HepG2 (cell line): Measurements from ENCODE around the gene ARHGAP10. TPM values are rescaled to one million over a fixed set of nuclear protein-coding genes. Genes with fewer than 3 reads are reported as not detected.

Experiments
- ATAC-seq: fragments of 200-7000 bp; cut with Tn5 transposase; 3 replicates; pipeline ENCODE4 v1.9.1; 2020; ENCODE audit warnings: mild to moderate bottlenecking, moderate library complexity
- BruUV-seq: library from RNA; stranded (reverse); fragments of 400-500 nt; replicated peaks from 2 replicates; lab custom pipeline; 2021; lab: Mats Ljungman, UMichigan
- CTCF ChIA-PET: fragments of 300-600 bp; formaldehyde crosslinking; extraction: SDS; loops from one replicate; lab custom pipeline; 2021; ENCODE audit warnings: low total read pairs, inconsistent platforms, low intra/inter-chr PET ratio; lab: Yijun Ruan, JAX
- POLR2A ChIA-PET: fragments of 350-600 bp; sonication (Branson Sonifier 250); formaldehyde crosslinking; loops from one replicate; lab custom pipeline; 2020; ENCODE audit warnings: antibody characterized with exemption, inconsistent platforms; lab: Yijun Ruan, JAX
- DNase-seq: peaks from one replicate; pipeline ENCODE4 v3.0.0-alpha.2; 2015; ENCODE audit warnings: low spot score
- FAIRE-seq: peaks from 3 replicates; lab custom pipeline; 2011; peaks lifted over from hg19 to GRCh38; lab: Jason Lieb, UNC
- H2AFZ ChIP-seq: one replicate; pipeline ENCODE4 v1.6.1; 2011; ENCODE audit warnings: low read length, inconsistent platforms
- H3K27ac ChIP-seq: fragments of 300-600 bp; 3 replicates; pipeline ENCODE4 v1.8.0; 2011; ENCODE audit warnings: mixed run types, mild to moderate bottlenecking, mixed read lengths, low read length, inconsistent platforms; ENCODE audit not compliant: insufficient read depth; ENCODE audit errors: extremely low read length
- H3K27me3 ChIP-seq, 2 experiments: fragments of 200-600 bp in 1 of 2; 2 replicates in 1 of 2; 3 replicates in 1 of 2; pipeline versions ENCODE4 v1.6.0 to v1.8.0; 2011; ENCODE audit warnings: low read length in 2 of 2, mild to moderate bottlenecking in 2 of 2, moderate library complexity in 2 of 2, inconsistent platforms in 1 of 2; ENCODE audit not compliant: insufficient read depth in 2 of 2, control insufficient read depth in 1 of 2
- H3K36me3 ChIP-seq, 2 experiments: fragments of 200-600 bp in 1 of 2; replicated peaks in 1 of 2; 2 replicates in 1 of 2; 3 replicates in 1 of 2; pipeline versions ENCODE4 v1.5.1 to v1.8.0; 2011; ENCODE audit warnings: low read length in 2 of 2, inconsistent platforms in 1 of 2; ENCODE audit not compliant: insufficient read depth in 2 of 2, control insufficient read depth in 1 of 2
- H3K4me1 ChIP-seq: 2 replicates; pipeline ENCODE4 v1.5.1; 2012; ENCODE audit warnings: low read length, inconsistent platforms; ENCODE audit not compliant: insufficient read depth
- H3K4me2 ChIP-seq: 2 replicates; pipeline ENCODE4 v1.6.0; 2011; ENCODE audit warnings: low read depth, low read length, inconsistent platforms
- H3K4me3 ChIP-seq, 3 experiments: fragments of 200-600 bp in 1 of 3; sonication (generic), shearing (Covaris generic) in 1 of 3; replicated peaks in 1 of 3; 2 replicates each; pipeline ENCODE4 v1.5.1; 2011 to 2016; ENCODE audit warnings: low read length in 3 of 3, inconsistent platforms in 2 of 3, low read depth in 2 of 3, mild to moderate bottlenecking in 2 of 3, control low read depth in 1 of 3, mixed read lengths in 1 of 3; ENCODE audit not compliant: insufficient read depth in 1 of 3
- H3K79me2 ChIP-seq: one replicate; pipeline ENCODE4 v1.6.1; 2011; ENCODE audit warnings: low read length, inconsistent platforms; ENCODE audit not compliant: insufficient read depth
- H3K9ac ChIP-seq: 2 replicates; pipeline ENCODE4 v1.6.0; 2011; ENCODE audit warnings: mild to moderate bottlenecking, low read depth, low read length, inconsistent platforms; ENCODE audit not compliant: insufficient read depth
- H3K9me3 ChIP-seq: 2 replicates; pipeline ENCODE4 v1.5.1; 2012; ENCODE audit warnings: mild to moderate bottlenecking, low read length
- H4K20me1 ChIP-seq: 2 replicates; pipeline ENCODE4 v1.6.0; 2011; ENCODE audit warnings: inconsistent platforms, mild to moderate bottlenecking, low read length, moderate library complexity; ENCODE audit not compliant: insufficient read depth
- KLF16 ChIP-seq, 2 experiments: sonication (generic) in 1 of 2; formaldehyde crosslinking in 1 of 2; IDR thresholded peaks; 2 replicates each; pipeline versions ENCODE4 v1.6.1 to v1.8.0; 2016 to 2023; ENCODE audit warnings: missing genetic modification reagents in 2 of 2, missing compliant biosample characterization in 1 of 2
- RBM22 ChIP-seq: fragments of 200-400 bp; formaldehyde crosslinking; optimal IDR thresholded peaks from 2 replicates; pipeline ENCODE3; 2017; ENCODE audit warnings: mild to moderate bottlenecking, low read length, moderate library complexity
- SOX6 ChIP-seq, 2 experiments: fragments of 450-650 bp in 1 of 2; sonication (generic) in 1 of 2; formaldehyde crosslinking in 1 of 2; IDR thresholded peaks; 2 replicates each; pipeline versions ENCODE4 v1.4.0 to v1.6.1; 2017 to 2020; ENCODE audit warnings: antibody characterized with exemption in 1 of 2, mild to moderate bottlenecking in 1 of 2, missing genetic modification reagents in 1 of 2
- ZNF17 ChIP-seq: sonication (generic); formaldehyde crosslinking; IDR thresholded peaks from 2 replicates; pipeline ENCODE4 v1.5.0; 2020; ENCODE audit warnings: mild to moderate bottlenecking, missing genetic modification reagents
- ZNF530 ChIP-seq: sonication (generic); formaldehyde crosslinking; IDR thresholded peaks from 2 replicates; pipeline ENCODE4 v1.5.0; 2020; ENCODE audit warnings: low read depth, mild to moderate bottlenecking, missing genetic modification reagents
- ZNF768 ChIP-seq: sonication (generic); formaldehyde crosslinking; IDR thresholded peaks from 2 replicates; pipeline ENCODE4 v1.4.0; 2020; ENCODE audit warnings: missing genetic modification reagents
- WGBS: methylation state at CpG from one replicate; pipeline ENCODE4 v1.1.6; 2017; ENCODE audit warnings: low lambda C conversion rate; 5-methylcytosine and 5-hydroxymethylcytosine counted together
- in situ Hi-C: cut with HindIII; loops from 2 replicates; pipeline ENCODE4 v1.10.0; 2017; ENCODE audit warnings: low pct_unique_long_range_greater_than_20kb; ENCODE audit not compliant: extremely low pct_ligation_motif_present
- intact Hi-C: fragments of 100-400 bp; cut with micrococcal nuclease; formaldehyde crosslinking; loops from one replicate; pipeline ENCODE4 v1.10.0; 2022; ENCODE audit not compliant: unreplicated experiment
- polyA plus RNA-seq, 8 experiments: library from polyadenylated mRNA; depleted of rRNA in 3 of 8; stranded (reverse) in 7 of 8; unstranded in 1 of 8; fragments of >200 nt; fragmentation: Illumina TruSeq in 4 of 8; extraction: Trizol in 4 of 8; gene quantifications; 2 replicates each; pipeline versions ENCODE4 v1.2.1 to v1.2.3, GENCODE V29; 2011 to 2016; ENCODE audit warnings: low read depth in 4 of 8, missing spikeins in 1 of 8, mixed read lengths in 1 of 8; ENCODE audit not compliant: insufficient read depth in 1 of 8
- total RNA-seq, 5 experiments: library from RNA; depleted of rRNA; stranded (reverse); fragments of >200 nt; fragmentation: Illumina TruSeq; extraction: Trizol; gene quantifications; 2 replicates each; pipeline ENCODE4 v1.2.3, GENCODE V29; 2016; ENCODE audit warnings: low read depth in 1 of 5
- TF ChIP-seq, protein P1 (sequence below): IDR thresholded peaks from 2 replicates; pipeline ENCODE4 v1.6.1; 2016; ENCODE audit warnings: low read depth, control low read depth
- TF ChIP-seq, protein P2 (sequence below): IDR thresholded peaks from 2 replicates; pipeline ENCODE4 v1.6.1; 2016

The ARHGAP10 gene
- total and polyA plus RNA-seq, 2 of the 13 experiments (the other 11 are each of a cell fraction or from before 2014, with no cell fraction given) = 0.45 to 1.6 TPM

DNA sequence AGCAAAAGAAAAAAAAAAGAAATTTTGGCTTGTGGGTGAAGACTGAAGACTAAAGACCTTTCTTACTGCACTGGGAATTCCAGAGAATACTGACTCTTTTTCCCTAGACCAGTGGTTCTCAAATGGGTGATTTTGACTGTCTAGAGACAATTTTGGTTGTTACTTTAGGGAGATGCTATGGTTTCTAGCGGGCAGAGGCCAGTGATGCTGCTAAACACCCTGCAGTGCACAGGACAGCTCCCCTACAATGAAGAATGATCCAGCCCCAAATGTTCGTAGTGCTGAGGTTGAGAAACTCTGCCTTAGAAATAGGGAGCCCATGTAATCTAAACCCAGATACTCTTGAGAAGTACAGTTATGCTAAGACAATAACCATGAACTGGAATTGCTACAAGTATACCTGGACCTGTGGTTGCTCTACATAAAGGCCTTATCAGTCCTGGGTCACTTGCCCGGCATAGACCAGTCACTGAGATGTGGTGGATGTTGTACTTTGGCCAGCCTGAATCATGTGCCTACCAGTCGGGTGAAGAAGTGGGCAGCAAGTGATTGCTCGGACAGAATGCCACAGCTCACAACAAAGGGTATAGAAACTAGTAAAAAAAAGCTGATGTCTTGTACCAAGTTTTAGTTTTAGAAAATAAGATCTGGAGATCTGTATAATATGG lies 16.0 kb downstream of the ARHGAP10 start (continued):
- TF ChIP-seq, protein P1, sequence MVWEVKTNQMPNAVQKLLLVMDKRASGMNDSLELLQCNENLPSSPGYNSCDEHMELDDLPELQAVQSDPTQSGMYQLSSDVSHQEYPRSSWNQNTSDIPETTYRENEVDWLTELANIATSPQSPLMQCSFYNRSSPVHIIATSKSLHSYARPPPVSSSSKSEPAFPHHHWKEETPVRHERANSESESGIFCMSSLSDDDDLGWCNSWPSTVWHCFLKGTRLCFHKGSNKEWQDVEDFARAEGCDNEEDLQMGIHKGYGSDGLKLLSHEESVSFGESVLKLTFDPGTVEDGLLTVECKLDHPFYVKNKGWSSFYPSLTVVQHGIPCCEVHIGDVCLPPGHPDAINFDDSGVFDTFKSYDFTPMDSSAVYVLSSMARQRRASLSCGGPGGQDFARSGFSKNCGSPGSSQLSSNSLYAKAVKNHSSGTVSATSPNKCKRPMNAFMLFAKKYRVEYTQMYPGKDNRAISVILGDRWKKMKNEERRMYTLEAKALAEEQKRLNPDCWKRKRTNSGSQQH (CRISPR knock-in tag) = no peak
- TF ChIP-seq RBM22 (no peak), KLF16 (CRISPR knock-in tag; IDR thresholded peaks at IDR 0.05) (no peak), ZNF768 (no peak), SOX6 (IDR thresholded peaks at IDR 0.05) (no peak), SOX6 (CRISPR knock-in tag; IDR thresholded peaks at IDR 0.05) (no peak), ZNF17 (no peak)
- TF ChIP-seq, protein P2, sequence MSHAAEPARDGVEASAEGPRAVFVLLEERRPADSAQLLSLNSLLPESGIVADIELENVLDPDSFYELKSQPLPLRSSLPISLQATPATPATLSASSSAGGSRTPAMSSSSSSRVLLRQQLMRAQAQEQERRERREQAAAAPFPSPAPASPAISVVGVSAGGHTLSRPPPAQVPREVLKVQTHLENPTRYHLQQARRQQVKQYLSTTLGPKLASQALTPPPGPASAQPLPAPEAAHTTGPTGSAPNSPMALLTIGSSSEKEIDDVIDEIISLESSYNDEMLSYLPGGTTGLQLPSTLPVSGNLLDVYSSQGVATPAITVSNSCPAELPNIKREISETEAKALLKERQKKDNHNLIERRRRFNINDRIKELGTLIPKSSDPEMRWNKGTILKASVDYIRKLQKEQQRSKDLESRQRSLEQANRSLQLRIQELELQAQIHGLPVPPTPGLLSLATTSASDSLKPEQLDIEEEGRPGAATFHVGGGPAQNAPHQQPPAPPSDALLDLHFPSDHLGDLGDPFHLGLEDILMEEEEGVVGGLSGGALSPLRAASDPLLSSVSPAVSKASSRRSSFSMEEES (CRISPR knock-in tag) = no peak

DNA sequence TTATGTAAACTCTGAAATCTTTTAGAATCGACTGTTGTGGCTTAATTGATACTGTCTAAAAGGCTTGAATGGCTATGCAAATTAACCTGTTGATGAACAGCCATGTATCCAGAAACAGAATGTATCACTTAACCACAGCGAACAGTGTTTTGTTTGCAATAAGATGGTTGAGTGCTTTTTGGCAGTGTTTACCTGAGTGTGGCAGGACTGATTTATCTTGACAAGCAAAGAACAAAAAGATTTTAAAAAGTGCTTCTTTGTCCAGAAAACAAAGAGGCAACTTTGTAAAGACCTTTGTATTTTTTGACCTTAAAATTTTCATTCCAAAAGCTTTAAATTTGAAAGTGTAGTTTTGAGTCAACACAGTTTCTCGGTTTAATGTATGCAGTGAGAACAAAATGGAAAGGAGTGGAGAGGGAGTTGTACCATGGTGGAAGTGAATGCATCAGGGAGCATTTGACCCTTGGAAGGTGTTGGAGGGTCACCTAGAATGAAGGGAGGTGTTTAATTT lies 18.0 kb downstream of the ARHGAP10 start:
- Histone ChIP-seq H2AFZ (no peak overlapping the region), H3K4me3 (no peak overlapping the region), H3K27me3 (no peaks in the 10 kb centered on the region), H3K79me2 (no peaks in the 10 kb centered on the region), H4K20me1 (no peaks in the 10 kb centered on the region), H3K4me2 (no peak overlapping the region), H3K36me3 (no peaks in the 10 kb centered on the region), H3K27ac (no peak overlapping the region), H3K9me3 (no peaks in the 10 kb centered on the region), H3K9ac (no peak overlapping the region), H3K4me1 (no peaks in the 10 kb centered on the region)
- no peak for DNase-seq
- no TSS peak for BruUV-seq
- in situ Hi-C loops = no loop called here
- TF ChIP-seq ZNF530 (CRISPR knock-in tag) = no peak
- ChIA-PET POLR2A (no interaction called here), CTCF (no interaction called here)
- WGBS = 44% methylated on average over 3 of the region's 3 CpGs
- intact Hi-C loops = no loop called here
- no peak for FAIRE-seq
- no peak for ATAC-seq
